GM18861 (cell line): Measurements from ENCODE around the gene MUC15.

Source experiments
- ATAC-seq: cut with Tn5 transposase; IDR thresholded peaks from one replicate; pipeline ENCODE4 v1.9.1; 2021; ENCODE audit not compliant: unreplicated experiment

MUC15 gene

DNA sequence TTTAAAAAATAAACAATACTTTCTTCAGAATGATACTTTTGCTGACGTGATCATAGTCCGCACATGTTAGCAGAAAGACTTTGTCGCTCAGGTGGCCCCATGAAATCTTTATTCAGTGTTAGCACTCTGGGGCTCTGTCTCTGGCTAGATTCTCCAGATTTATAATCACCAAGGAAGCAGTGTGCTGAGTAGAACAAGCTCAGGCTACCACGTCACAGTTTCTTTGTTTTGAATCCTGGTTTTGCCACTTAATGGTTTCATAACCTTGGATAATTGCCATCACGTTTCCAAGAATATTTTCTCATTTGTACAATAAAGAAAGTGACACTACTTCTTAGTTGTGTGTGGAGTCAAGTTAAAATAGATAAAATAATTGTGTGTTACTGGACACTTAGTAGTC is 3.9 kb upstream of the MUC15 start:
- no peak for ATAC-seq

DNA sequence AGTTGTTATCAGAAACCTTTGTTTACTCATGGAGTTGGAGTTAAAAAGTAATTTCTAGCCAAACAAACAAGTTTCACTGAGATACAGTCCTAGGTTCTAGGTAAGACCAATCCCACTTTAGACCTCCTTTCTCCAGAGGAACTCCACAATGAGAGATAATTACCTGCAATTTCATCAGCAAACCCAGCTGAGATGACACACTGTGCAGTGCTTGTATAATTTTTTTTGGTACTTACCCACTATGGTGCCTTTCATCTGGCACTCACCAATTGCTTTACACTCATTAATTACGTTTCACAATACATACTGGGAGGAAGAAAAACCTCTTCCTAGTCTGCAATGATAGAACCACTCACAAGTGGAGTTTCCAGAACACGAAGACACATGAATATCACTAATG is 1.8 kb upstream of the MUC15 start:
- ATAC-seq: no peak

DNA sequence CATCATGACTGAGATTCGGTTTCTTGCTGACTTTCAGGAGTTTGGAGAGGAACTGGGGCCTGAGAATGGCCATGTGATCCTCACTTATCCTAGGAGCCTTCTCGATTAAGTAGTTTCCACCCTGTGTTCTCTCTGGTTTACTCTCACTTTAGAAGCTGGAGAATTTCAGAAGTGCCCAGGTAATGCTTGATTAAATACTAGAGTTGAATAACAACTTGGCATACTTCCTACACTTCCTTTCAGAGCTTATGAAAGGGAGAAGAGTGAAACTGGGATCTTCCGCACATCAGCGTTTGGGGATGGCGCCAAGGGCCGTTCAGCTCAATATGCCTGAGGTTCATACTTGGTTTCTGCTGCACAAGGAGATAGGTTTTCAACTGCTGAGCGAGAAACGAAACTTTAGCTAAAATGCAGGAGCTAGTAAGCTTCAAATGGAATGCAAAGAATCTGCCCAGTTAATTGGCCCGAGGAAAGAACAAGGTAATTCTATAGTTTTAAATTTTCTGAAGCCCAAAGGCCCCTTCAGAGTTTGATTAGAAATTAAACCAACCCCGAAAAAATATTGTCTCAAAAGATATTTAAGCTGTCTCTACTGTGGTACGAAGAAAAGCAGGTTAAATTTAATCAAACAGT is 823 bp upstream of the MUC15 start:
- no peak for ATAC-seq

DNA sequence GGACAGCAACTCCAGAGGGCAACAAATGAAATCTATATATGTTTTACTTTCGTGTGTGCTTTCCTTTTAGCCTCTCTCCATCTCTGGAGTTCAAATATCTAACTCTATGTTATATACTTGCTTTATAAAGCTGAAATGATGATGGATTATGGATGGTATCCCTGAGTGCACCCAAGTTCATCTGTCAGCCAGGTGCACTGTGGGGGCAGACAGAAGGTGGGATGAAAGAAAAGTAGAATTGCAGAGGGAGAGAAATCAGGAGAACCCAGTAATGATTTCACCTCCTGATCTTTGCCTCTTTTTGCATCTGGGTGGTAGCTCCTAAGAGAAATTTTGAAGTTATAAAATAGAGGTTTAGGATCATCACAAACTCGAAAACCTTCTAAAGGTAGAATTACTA is 2.4 kb downstream of the MUC15 start:
- ATAC-seq: no peak

DNA sequence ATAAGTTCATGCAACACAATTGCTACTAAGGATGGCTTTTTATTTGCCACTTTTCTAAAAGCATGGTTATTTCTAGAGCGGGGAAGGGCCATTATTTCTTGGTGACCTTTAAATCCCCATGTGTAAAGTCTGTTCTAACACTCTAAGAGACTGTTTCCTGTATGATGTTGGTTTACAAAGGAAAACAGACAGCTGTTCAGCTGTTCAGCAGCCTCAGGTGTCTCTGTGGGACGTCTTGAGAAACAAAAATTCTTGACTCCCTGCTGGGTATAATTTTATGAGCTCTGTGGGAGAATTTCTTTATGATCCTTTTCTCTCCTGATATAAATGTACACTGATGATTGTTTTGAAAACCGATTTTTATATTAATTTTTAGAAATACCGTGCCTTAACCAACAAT is 13.9 kb downstream of the MUC15 start:
- ATAC-seq: no peak

DNA sequence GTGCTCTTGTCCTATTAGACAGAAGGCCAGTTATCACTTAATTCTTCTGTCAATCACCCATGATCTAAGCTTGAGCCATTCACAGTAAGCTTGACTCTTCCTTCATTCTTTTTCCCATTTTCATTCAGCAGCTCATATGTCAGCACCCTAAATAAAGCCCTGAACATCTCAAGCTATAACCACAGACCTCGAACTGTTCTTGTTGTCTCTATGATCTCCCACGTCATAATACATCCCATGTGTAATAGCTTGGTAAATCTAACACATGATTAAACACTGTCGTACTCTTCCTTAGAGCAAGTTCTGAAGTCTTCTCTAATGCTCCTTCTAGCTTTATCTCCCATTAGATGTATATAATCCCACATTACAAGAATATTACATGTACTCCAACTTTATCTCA is 14.4 kb downstream of the MUC15 start:
- no peak for ATAC-seq

DNA sequence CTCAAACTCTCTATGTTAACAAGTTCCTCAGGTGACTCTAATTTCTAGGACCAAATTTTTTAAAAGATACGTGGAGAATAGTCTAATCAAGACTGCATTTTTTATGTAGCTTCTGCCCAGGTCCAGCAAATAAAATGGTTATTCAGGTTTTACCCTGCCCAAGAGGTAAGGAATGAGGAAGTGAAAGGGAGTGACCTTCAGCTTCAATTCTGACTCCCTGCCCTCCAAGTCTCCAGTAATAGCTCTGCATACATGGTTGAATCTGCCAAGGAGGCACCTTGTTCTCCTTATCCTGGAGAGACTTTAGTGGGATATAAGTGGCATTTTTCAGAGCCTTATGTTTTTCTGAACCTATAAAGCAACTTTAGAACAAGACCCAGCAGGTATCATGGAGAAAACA is 15.5 kb downstream of the MUC15 start:
- ATAC-seq: no peak

DNA sequence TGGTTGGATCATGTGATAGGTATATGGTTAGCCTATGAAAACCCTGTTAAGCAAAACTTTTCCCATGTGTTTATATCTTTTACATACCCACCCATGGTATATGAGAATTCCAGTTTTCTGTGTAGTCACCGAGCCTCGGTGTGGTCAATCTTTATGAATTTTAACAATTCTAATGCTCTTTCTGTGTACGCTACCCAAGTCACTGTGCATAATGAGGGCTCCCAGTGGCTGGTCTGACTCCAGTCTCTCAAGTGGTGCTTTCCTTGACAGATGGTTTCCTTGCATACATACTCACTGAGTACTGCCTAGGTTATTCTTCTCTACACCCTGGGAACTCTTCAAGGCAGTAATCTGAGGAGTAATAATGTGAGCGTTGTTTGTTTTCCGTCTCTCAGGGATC is 17.6 kb downstream of the MUC15 start:
- ATAC-seq: no peak

DNA sequence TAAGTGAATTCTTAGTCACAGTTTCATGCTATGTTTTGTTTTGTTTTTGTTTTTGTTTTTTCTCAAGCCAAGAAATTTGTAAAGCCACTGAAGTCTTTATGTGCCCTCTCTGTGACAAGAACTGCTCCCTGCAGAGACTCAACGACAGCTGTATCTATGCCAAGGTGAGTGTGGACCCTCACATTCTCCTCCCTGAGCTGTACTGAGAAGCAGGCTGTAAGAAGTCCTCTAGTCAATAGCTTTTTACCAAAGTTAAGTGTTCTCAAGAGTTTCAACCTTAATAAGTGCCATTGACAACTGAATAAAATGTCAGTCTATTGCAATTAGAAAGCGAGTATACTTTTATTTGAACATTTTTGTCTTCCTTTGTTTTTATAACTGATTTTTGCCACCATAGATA is 18.9 kb downstream of the MUC15 start:
- no peak for ATAC-seq

DNA sequence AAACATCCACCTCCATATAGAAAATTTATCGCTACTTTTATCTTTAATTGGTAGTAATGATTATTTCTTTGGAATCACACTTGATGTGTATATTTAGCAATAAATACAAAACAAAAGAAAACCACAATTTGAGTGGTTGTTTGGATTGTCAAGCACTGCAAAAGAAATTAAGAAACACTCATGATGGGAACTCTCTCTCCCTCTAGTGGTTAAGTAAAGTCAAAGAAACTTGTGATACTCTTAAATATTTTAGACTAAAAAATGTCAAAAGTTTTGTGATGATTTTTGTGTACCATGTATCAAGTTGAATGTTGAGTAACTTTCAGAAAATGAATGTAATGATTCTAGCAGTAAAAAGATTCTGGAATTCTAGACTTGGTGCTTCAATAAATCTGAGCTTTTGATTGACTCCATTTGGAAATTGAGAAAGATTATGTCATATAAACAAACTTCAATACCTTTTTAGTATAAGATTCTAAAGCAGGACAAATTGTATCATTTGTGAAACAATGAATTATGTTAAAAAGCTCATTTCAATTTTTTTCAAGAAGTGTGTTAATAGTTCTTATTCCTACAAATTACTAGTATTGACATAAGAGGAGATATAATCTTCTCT is 20.8 kb downstream of the MUC15 start:
- no peak for ATAC-seq

DNA sequence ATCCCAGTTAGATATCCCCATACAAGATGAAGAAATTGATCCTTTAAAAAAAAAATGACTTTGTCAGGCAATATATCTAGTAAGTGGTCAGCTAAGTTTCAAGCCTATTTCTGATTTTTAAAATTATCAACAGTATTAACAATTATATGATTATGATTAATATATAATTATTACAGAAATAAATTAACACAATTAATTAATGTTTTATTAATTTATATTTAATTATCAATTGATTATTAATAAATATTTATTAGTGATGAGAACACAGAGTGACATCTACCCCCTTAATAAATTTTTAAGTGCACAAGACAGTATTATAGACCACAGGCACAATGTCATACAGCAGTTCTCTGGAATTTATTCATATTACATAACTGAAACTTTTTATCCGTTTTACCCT is 22.0 kb downstream of the MUC15 start:
- no peak for ATAC-seq

DNA sequence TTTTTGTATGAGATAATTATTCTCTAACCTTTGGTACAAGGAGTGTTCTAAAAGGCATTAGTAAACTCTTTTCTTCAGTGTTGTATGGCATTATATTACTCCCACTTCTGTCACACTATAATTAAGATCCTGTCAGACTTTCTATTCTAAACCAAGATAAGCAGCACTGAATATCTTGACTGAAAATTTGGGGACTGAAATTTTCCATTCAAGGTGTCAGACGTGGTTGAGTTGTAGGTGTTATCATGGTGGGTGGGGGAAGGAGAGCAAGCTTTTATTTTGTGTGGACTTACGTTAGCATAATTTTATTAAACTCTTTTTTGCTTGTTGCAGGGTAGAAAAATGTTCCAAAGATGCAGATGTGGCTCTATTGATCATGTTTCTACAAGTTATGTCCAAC is 22.9 kb downstream of the MUC15 start:
- no peak for ATAC-seq

DNA sequence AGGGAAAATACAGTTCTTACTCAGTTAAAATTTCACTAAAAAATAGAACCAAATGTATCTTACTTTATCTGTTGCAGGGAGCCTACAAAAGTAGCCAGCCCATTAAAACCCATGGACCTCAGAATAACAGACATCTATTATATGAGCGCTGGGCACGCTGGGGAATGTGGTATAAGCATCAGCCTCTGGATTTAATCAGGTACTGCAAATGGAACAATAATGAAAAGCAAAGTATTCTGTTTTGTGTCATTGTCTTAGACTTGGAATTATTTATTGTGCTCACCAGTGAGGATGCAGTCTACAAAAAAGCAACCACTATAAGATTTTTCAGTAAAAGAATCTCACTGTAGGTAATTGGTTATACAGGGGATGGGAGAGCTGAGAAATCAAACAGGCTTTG is 30.2 kb downstream of the MUC15 start:
- ATAC-seq: no peak

DNA sequence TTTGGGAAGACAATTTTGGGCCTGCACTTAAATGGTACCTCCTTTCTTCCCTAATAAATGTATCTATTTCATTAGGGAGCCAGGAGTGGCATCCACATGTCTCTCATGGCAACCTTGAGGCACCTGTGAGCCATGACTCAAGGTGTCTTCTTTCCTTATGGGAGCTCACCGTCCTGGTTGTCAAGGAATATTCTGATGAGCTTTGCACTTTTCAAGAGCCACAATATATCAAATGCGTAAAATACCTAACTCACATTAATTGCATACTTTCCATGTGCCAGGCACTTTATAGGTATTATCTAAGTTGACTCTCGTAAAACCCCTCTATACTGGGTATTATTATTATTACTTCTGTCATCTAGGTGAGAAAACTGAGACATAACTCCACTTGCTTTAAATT is 32.5 kb downstream of the MUC15 start:
- ATAC-seq: no peak

DNA sequence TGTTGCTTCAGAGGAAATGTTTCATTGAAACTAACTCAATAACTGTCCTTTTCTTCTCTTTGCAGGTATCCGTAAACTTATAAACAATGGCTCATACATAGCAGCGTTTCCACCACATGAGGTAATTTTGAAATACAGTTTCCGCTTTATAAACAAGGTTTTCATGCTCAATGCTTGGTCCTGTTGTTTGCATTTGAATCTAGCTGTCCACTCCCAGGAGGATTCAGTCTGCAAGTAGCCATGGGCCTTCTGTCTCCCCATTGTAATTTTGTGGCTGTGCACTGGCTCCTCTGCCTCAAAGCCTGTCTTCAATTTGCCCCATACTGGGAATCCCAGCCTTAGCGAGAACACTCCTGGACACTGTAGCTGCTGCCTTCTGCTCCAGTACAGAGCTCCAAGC is 34.7 kb downstream of the MUC15 start:
- ATAC-seq: no peak

DNA sequence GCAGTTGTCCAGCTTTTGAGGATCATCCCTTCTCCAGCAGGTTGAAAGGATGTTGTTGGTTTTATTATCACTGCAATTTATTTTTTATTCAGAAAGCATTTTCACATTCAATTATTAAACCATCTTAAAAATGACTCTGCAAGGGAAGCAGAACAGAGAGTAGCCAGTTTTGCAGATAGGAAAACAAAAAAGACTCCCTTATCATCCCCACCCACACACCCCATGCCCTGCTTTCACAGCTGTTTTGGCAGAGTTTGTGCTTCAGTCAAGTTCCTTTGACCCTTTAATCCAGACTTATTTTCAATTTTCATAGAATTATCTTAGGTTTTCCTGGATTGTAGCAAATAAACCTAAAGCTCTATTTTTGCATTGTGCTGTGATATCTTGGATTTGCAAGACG is 44.4 kb downstream of the MUC15 start:
- no peak for ATAC-seq

DNA sequence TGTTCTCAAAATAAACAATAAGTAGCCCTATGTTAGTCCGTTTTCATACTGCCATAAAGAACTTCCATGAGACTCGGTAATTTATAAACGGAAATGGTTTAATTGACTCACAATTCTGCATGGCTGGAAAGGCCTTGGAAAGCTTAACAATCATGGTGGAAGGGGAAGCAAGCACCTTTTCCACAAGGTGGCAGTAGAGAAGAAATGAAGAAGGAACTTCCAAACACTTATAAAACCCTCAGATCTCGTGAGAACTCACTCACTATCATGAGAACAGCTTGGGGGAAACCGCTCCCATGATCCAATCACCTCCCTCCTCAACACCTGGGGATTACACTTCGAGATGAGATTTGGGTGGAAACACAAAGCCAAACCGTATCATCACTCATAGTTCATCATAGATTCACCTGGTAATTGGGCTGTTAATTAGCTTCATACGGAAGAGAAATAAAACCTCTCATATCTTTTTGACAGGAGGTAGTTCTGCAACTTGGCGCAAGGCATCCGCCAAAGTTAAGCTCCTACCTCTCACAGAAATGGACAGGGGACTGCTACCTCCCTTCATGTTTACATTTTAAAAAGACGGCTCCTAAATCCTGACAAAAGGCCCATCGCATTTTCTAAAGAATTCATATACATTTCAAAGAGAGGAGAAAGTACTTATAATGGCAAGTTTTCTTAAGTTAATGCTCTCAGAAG is 49.0 kb downstream of the MUC15 start:
- no peak for ATAC-seq

DNA sequence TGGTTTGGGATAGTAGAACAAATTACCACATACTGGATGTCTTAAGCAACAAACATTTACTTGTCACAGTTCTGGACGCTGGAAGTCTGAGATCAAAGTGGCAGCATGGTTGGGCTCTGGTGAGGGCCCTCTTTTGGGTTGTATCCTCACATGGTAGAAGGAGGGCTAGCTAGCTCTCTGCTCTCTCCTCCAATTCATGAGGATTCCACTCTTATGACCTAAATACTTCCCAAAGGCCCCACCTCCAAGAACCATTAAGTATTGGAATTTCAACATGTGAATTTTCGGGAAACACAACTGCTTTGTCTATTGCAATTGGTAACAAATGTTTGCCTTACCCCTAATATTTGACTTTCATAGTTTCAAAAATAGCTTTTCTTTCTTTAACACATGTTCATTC is 52.6 kb downstream of the MUC15 start:
- ATAC-seq: no peak

DNA sequence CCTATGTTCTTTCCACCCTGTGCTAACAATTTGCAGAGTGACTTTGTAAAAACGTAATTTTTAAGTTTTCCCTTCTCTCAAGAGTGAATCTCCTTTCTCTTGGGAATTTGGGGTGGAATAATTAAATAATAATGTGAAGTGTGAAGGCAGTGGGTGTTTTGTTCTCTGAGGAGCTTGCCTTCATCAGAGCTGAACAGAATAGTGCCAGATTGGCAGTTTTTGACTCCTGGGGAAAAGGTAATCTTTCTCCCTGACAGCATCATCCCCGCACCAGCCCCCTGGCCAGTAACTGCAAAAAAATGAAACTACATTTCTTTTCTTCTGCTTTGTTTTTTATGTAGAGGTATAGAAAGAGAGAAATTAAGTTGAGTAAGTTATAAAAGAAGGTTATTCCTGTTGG is 59.9 kb downstream of the MUC15 start:
- ATAC-seq: no peak

DNA sequence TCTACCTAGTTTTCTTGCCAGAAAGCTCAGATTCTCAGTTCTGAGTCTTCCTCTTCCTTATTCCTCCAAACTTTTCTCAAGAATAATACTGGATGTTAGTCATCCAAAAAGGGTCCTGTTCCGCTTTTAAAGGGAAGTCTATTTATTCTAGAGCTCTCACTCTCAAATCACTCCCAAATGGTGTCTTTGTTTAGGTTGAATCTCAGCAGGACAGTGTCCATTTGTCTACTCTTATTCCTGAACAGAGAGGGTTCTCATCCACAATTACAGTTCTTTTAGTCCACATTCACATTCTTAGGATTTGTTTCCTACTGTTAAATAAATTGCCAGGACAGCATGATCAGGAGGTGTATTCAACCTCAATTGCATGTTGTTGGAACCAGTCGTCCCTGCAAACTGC is 61.3 kb downstream of the MUC15 start:
- no peak for ATAC-seq

DNA sequence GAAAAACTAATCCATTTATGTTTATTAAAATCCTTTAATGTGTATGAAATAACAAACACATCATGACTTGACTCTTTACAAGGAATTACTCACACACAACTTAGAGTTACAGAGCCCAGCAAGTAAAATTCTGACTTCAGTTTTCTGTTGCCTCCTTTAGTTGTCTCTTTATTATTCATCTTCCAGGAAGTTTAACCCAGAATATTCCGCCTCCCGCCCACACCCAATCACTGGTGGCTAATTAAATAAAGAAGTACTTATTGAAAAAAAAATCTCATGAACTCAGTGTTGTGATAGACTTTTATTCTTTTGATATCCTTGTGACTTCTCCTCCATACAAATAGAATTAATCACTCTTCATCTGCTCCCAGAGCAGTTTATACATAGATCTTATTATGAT is 61.9 kb downstream of the MUC15 start:
- no peak for ATAC-seq
